Measurements from ENCODE around the gene PRXL2C.

GRCh38 chr9:96604004-96604319 is 51.2 kb downstream of the PRXL2C start:
- no peak for TF ChIP-seq POLR2A (IDR thresholded peaks at IDR 0.05)
- TF ChIP-seq, protein P1, sequence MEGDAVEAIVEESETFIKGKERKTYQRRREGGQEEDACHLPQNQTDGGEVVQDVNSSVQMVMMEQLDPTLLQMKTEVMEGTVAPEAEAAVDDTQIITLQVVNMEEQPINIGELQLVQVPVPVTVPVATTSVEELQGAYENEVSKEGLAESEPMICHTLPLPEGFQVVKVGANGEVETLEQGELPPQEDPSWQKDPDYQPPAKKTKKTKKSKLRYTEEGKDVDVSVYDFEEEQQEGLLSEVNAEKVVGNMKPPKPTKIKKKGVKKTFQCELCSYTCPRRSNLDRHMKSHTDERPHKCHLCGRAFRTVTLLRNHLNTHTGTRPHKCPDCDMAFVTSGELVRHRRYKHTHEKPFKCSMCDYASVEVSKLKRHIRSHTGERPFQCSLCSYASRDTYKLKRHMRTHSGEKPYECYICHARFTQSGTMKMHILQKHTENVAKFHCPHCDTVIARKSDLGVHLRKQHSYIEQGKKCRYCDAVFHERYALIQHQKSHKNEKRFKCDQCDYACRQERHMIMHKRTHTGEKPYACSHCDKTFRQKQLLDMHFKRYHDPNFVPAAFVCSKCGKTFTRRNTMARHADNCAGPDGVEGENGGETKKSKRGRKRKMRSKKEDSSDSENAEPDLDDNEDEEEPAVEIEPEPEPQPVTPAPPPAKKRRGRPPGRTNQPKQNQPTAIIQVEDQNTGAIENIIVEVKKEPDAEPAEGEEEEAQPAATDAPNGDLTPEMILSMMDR (IDR thresholded peaks at IDR 0.05), result no peak
